Thoracic aorta (tissue), 2 donors: ENCODE results near the gene DTX3. TPM values are rescaled to one million over a fixed set of nuclear protein-coding genes. Genes with fewer than 3 reads are reported as not detected.

Experiments used
- ATAC-seq: fragments of 150-250 bp; one replicate; pipeline ENCODE4 v1.8.0; 2017; ENCODE audit warnings: low read depth; ENCODE audit not compliant: insufficient number of reproducible peaks, low FRiP score
- DNase-seq: peaks from one replicate; pipeline ENCODE4 v3.0.0-alpha.2; 2020; ENCODE audit warnings: low spot score
- H3K27ac ChIP-seq, 2 donors: fragments of 200-600 bp; sonication (generic); 1 replicate in 1 of 2; 2 replicates in 1 of 2; pipeline ENCODE4 v1.5.1; 2016; ENCODE audit warnings: mild to moderate bottlenecking in 2 of 2, moderate library complexity in 2 of 2
- H3K27me3 ChIP-seq: fragments of 200-600 bp; sonication (generic); replicated peaks from 2 replicates; pipeline ENCODE4 v1.6.0; 2016; ENCODE audit warnings: mild to moderate bottlenecking; ENCODE audit not compliant: insufficient read depth
- H3K36me3 ChIP-seq: fragments of 200-600 bp; sonication (generic); one replicate; pipeline ENCODE4 v1.5.1; 2016
- H3K4me1 ChIP-seq, 2 donors: fragments of 200-600 bp; sonication (generic); 1 replicate in 1 of 2; 2 replicates in 1 of 2; pipeline versions ENCODE4 v1.5.1 to v1.6.0; 2016; ENCODE audit warnings: low read depth in 2 of 2, mild to moderate bottlenecking in 1 of 2; ENCODE audit not compliant: control insufficient read depth in 1 of 2
- H3K4me3 ChIP-seq: fragments of 200-600 bp; sonication (generic); 2 replicates; pipeline ENCODE4 v1.5.1; 2016; ENCODE audit warnings: mild to moderate bottlenecking
- H3K9me3 ChIP-seq: fragments of 200-600 bp; sonication (generic); 2 replicates; pipeline ENCODE4 v1.5.1; 2016
- total RNA-seq, 2 donors: library from RNA; depleted of rRNA; stranded (reverse); fragments of >200 nt; gene quantifications; one replicate each; pipeline versions ENCODE4 v1.1.0 to v1.2.3, GENCODE V29; 2016
- TF ChIP-seq, protein P1 (sequence below): fragments of 200-600 bp; sonication (generic); IDR thresholded peaks from one replicate; pipeline ENCODE4 v1.5.1; 2019; ENCODE audit warnings: antibody characterized with exemption

DTX3 gene
- total RNA-seq, 2 donors from 2014 or later: 37.9 to 55.1 TPM

- Histone ChIP-seq H3K9me3 (no peaks in the 10 kb centered on the region), H3K4me3 (no peak overlapping the region), H3K4me1 (no peaks in the 10 kb centered on the region), H3K27me3 (no peaks in the 10 kb centered on the region), H3K36me3 (peaks cover 6% of the 10 kb centered on the region), H3K27ac (no peak overlapping the region)
- no peak for DNase-seq
- TF ChIP-seq, protein P1, sequence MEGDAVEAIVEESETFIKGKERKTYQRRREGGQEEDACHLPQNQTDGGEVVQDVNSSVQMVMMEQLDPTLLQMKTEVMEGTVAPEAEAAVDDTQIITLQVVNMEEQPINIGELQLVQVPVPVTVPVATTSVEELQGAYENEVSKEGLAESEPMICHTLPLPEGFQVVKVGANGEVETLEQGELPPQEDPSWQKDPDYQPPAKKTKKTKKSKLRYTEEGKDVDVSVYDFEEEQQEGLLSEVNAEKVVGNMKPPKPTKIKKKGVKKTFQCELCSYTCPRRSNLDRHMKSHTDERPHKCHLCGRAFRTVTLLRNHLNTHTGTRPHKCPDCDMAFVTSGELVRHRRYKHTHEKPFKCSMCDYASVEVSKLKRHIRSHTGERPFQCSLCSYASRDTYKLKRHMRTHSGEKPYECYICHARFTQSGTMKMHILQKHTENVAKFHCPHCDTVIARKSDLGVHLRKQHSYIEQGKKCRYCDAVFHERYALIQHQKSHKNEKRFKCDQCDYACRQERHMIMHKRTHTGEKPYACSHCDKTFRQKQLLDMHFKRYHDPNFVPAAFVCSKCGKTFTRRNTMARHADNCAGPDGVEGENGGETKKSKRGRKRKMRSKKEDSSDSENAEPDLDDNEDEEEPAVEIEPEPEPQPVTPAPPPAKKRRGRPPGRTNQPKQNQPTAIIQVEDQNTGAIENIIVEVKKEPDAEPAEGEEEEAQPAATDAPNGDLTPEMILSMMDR: no peak
- no peak for ATAC-seq
These were observed 29.8 kb upstream of the DTX3 start for GRCh38 chr12:57574795-57575194.

DNA sequence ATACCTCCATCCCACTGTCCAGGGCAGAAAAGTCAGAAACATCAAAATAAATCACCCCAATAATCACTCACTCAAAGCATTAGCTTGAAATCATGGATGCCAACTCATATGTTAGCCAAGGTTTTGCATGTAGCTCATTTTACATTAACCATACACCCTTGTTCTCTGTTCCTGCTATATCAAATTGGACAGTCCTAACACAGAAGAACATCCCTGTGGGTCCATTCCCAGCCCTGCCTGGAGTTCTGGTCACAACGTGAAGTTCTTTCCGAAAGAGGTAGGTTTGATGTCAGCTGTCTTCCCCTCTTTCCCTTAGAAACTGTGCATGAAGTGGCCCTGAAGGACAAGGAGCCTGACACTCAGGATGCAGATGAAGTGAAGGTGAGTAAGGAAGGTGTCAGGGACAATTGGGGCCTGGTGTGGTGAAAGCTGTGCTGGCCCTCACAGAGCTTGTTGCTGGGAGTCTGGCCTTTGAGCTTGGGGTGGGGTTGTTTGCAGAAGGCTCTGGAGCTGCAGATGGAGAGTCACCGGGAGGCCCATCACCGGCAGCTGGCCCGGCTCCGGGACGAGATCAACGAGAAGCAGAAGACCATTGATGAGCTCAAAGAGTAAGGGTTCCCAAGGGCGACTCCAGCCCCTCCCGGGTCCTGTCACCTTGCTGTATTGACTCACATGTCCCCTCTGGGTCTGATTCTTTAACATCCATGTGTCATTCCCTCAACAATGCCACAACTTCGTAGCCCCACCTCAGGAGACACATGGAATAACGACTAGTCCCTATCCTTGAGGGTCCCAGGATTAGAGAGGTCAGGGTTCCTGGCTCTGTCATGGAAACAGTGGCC lies 28.6 kb upstream of the DTX3 start:
- Histone ChIP-seq H3K4me1 (no peaks in the 10 kb centered on the region), H3K27ac (no peak overlapping the region), H3K4me3 (no peak overlapping the region), H3K36me3 (peaks cover 6% of the 10 kb centered on the region), H3K9me3 (no peaks in the 10 kb centered on the region), H3K27me3 (no peaks in the 10 kb centered on the region)
- DNase-seq (no peak), ATAC-seq (no peak)
- TF ChIP-seq, protein P1: no peak

DNA sequence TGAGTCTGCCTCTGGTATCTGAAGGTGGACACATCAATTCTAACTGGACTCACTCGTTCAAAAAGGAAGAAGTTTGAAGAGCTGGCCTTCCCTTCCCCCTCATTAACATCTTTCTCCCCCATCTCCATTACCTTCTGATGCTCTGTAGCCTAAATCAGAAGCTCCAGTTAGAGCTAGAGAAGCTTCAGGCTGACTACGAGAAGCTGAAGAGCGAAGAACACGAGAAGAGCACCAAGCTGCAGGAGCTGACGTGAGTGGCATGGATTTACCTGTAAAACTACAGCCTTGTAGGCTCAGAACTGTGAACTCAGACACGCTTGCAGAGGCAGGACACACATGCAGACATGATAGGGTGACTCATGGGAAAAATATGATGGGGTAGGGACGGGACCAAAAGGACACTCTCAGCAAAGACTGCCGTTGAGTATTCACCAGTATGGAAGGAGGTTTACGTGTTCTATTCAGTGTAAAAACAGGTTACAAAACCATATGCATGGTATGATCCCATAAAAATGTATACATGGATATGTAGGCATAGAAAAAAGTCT lies 27.9 kb upstream of the DTX3 start:
- Histone ChIP-seq H3K27me3 (no peaks in the 10 kb centered on the region), H3K36me3 (peaks cover 6% of the 10 kb centered on the region), H3K4me3 (no peak overlapping the region), H3K27ac (no peak overlapping the region), H3K4me1 (no peaks in the 10 kb centered on the region), H3K9me3 (no peaks in the 10 kb centered on the region)
- ATAC-seq (no peak), DNase-seq (no peak)
- TF ChIP-seq, protein P1: no peak

DNA sequence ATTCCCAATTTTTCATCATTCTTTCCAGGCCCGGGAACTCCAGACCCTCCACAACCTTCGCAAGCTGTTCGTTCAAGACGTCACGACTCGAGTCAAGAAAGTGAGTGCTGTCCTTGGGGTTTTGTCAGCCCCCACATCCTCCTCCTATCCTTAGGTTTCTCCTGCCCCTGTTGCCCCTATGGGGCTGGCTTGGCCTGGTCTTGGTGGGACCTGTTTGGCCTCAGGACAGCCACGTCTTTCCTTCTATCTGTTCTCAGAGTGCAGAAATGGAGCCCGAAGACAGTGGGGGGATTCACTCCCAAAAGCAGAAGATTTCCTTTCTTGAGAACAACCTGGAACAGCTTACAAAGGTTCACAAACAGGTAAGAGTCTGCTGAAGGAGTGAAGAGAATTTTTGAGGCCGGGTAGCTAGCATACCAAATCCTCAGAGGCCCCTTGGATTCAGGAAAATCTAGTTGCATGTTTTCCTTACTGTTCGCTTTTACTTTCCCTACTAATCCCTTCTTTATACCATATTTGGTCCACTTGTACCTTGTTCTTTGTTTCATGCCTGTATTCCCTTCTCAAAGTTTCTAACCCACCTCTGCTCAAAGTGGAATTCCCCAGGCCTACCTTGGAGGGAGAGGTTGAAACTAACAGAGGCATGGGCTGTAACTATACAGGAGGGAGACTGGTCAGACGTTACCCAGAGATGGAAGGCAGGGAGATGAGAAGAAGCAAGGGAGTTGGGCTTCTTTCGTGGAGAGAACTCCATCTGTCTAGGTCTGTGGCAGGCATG lies 26.5 kb upstream of the DTX3 start:
- Histone ChIP-seq H3K36me3 (peaks cover 6% of the 10 kb centered on the region), H3K4me1 (no peaks in the 10 kb centered on the region), H3K27ac (no peak overlapping the region), H3K4me3 (no peak overlapping the region), H3K27me3 (no peaks in the 10 kb centered on the region), H3K9me3 (no peaks in the 10 kb centered on the region)
- TF ChIP-seq, protein P1: no peak
- DNase-seq: no peak
- no peak for ATAC-seq

GRCh38 chr12:57579011-57579410 lies 25.6 kb upstream of the DTX3 start:
- TF ChIP-seq, protein P1: no peak
- peaks cover 6% of the 10 kb centered on the region for H3K36me3 ChIP-seq
- H3K4me3 ChIP-seq: no peak overlapping the region
- H3K27me3 ChIP-seq: no peaks in the 10 kb centered on the region
- no peaks in the 10 kb centered on the region for H3K9me3 ChIP-seq
- no peak overlapping the region for H3K27ac ChIP-seq
- H3K4me1 ChIP-seq: no peaks in the 10 kb centered on the region
- DNase-seq: no peak
- no peak for ATAC-seq
